Calu3 (cell line): ENCODE data around the gene IMMP2L. TPM values are rescaled to one million over a fixed set of nuclear protein-coding genes. Genes with fewer than 3 reads are reported as not detected.

Experiments used
- BruUV-seq: library from RNA; stranded (reverse); fragments of 400-500 nt; replicated peaks from 2 replicates; lab custom pipeline; 2021; lab: Mats Ljungman, UMichigan
- CTCF ChIA-PET: fragments of 300-600 bp; sonication (Branson Sonifier 250); formaldehyde crosslinking; loops from one replicate; lab custom pipeline; 2022; ENCODE audit warnings: antibody characterized with exemption; lab: Charles Lee
- DNase-seq: peaks from one replicate; pipeline ENCODE4 v3.0.0; 2022
- H3K27ac Mint-ChIP-seq: one replicate; pipeline ENCODE4 v1.8.0; 2022; ENCODE audit warnings: mixed read lengths; ENCODE audit not compliant: unreplicated experiment
- H3K27me3 Mint-ChIP-seq: one replicate; pipeline ENCODE4 v1.8.0; 2022; ENCODE audit warnings: mixed read lengths; ENCODE audit not compliant: unreplicated experiment
- H3K36me3 Mint-ChIP-seq: one replicate; pipeline ENCODE4 v1.8.0; 2022; ENCODE audit warnings: mild to moderate bottlenecking, moderate library complexity, mixed read lengths; ENCODE audit not compliant: insufficient read depth, unreplicated experiment
- H3K4me1 Mint-ChIP-seq: one replicate; pipeline ENCODE4 v1.8.0; 2022; ENCODE audit warnings: mild to moderate bottlenecking, low read depth, mixed read lengths; ENCODE audit not compliant: unreplicated experiment
- H3K4me3 Mint-ChIP-seq: one replicate; pipeline ENCODE4 v1.8.0; 2022; ENCODE audit warnings: mild to moderate bottlenecking, low read depth, moderate library complexity, mixed read lengths; ENCODE audit not compliant: unreplicated experiment
- H3K9me3 Mint-ChIP-seq: one replicate; pipeline ENCODE4 v1.8.0; 2022; ENCODE audit warnings: low read depth, mixed read lengths; ENCODE audit not compliant: unreplicated experiment
- CTCF ChIP-seq: fragments of 200-600 bp; IDR thresholded peaks from one replicate; pipeline ENCODE4 v1.8.0; 2022; ENCODE audit warnings: antibody characterized with exemption; ENCODE audit not compliant: unreplicated experiment
- intact Hi-C: fragments of 100-400 bp; cut with micrococcal nuclease; formaldehyde crosslinking; loops from one replicate; pipeline ENCODE4 v1.10.0; 2022; ENCODE audit not compliant: unreplicated experiment
- total RNA-seq: library from RNA; stranded (reverse); gene quantifications from 2 replicates; pipeline ENCODE4 v1.2.3, GENCODE V29; 2022

Gene IMMP2L
- total RNA-seq, 1 experiment from 2014 or later: 28.6 TPM

DNA sequence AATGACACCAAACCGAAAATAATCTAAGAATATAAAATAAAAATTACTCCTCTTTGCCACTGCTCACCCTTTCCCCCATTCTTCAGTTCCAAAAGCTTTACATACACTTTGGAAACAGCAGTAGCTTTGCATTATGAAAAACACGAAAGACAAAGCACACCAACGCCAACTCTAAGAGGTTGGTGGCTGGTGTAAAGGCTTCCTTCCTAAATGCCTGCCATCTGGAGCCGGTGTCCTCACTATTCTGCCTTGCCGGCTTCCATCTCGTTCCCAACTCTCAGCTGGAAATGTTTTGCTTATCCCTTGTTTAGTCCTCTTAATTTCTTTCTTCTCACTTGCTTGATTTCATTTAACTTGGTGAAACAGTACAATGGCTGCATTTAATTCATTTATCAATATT, 752.5 kb downstream of the IMMP2L start:
- H3K27me3 Mint-ChIP-seq: no peaks in the 10 kb centered on the region
- H3K9me3 Mint-ChIP-seq: peaks cover 3% of the 10 kb centered on the region
- CTCF ChIA-PET: no interaction called here
- no peak overlapping the region for H3K4me3 Mint-ChIP-seq
- no peaks in the 10 kb centered on the region for H3K36me3 Mint-ChIP-seq
- BruUV-seq: no TSS peak
- DNase-seq: no peak
- H3K4me1 Mint-ChIP-seq: no peaks in the 10 kb centered on the region
- intact Hi-C loops: no loop called here
- H3K27ac Mint-ChIP-seq: no peak overlapping the region
- TF ChIP-seq CTCF: no peak

- Mint-ChIP-seq H3K4me3 (no peak overlapping the region), H3K9me3 (peaks cover 3% of the 10 kb centered on the region), H3K27ac (no peak overlapping the region), H3K4me1 (no peaks in the 10 kb centered on the region), H3K36me3 (no peaks in the 10 kb centered on the region), H3K27me3 (no peaks in the 10 kb centered on the region)
- intact Hi-C loops: no loop called here
- BruUV-seq: no TSS peak
- CTCF ChIA-PET: no interaction called here
- no peak for DNase-seq
- no peak for TF ChIP-seq CTCF
These were observed 753.9 kb downstream of the IMMP2L start for GRCh38 chr7:110808361-110808760.

DNA sequence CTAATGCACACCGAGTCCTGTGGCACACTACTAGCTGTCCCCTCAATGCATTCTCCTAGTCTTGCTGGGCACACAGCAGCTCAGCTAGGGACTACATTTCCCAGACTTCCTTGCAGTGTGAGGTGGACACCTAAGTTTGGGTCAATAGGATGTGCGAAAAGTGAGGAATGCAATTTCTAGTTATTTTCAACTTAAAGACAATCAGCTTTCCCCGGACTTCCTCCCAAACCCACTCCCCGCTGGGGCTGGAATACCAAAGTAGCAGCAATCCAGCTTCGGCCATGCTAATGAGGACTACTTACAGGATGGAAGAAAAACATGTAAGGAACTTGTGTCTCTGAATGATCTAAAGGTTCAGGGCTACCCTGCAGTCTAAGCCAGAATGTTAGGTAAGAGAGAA, 757.8 kb downstream of the IMMP2L start:
- Mint-ChIP-seq H3K4me1 (no peaks in the 10 kb centered on the region), H3K9me3 (no peaks in the 10 kb centered on the region), H3K4me3 (no peak overlapping the region), H3K27me3 (no peaks in the 10 kb centered on the region), H3K36me3 (no peaks in the 10 kb centered on the region), H3K27ac (no peak overlapping the region)
- CTCF ChIA-PET: no interaction called here
- DNase-seq: no peak
- intact Hi-C loops: no loop called here
- BruUV-seq: no TSS peak
- TF ChIP-seq CTCF: no peak

DNA sequence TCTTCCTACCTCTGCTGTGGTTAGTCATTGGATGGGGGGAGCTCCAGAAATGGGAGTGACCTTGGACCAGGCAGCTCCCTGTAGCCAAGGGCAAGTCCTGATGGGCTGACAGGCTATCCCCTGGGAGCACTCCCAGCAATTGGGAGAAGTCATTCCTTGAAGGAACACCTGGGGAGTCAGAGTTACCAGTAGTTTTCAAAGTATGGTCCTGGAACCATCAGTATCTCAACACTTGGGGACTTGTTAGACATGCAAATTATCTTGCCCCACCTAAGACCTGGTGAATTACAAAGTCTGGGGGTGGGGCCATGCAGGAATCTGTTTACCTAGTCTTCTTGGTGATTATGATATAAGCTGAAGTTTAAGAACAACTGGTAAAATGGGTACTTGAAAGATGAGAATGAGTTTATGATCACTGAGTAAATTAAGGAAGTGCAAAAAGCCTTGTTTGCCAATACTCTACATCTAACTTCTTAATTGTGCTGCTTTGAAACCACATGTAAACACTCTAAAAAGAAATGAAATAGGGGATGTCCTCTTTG, 758.6 kb downstream of the IMMP2L start:
- intact Hi-C loops: no loop called here
- no TSS peak for BruUV-seq
- H3K36me3 Mint-ChIP-seq: no peaks in the 10 kb centered on the region
- H3K9me3 Mint-ChIP-seq: no peaks in the 10 kb centered on the region
- no peaks in the 10 kb centered on the region for H3K27me3 Mint-ChIP-seq
- DNase-seq: no peak
- H3K4me3 Mint-ChIP-seq: no peak overlapping the region
- CTCF ChIA-PET: interaction anchor here (0.6 kb wide), 1 partner anchor 68 kb away, joined by 4 read pairs; no protein-coding TSS in a partner anchor
- TF ChIP-seq CTCF: no peak
- H3K27ac Mint-ChIP-seq: no peak overlapping the region
- no peaks in the 10 kb centered on the region for H3K4me1 Mint-ChIP-seq
